ENCODE measurements around the gene PLEKHM1.
"Not testable (repeated sequence)": the region's sequence is repeated elsewhere in the genome, so short reads cannot be mapped to it uniquely, and the experiment has no call there.

DNA sequence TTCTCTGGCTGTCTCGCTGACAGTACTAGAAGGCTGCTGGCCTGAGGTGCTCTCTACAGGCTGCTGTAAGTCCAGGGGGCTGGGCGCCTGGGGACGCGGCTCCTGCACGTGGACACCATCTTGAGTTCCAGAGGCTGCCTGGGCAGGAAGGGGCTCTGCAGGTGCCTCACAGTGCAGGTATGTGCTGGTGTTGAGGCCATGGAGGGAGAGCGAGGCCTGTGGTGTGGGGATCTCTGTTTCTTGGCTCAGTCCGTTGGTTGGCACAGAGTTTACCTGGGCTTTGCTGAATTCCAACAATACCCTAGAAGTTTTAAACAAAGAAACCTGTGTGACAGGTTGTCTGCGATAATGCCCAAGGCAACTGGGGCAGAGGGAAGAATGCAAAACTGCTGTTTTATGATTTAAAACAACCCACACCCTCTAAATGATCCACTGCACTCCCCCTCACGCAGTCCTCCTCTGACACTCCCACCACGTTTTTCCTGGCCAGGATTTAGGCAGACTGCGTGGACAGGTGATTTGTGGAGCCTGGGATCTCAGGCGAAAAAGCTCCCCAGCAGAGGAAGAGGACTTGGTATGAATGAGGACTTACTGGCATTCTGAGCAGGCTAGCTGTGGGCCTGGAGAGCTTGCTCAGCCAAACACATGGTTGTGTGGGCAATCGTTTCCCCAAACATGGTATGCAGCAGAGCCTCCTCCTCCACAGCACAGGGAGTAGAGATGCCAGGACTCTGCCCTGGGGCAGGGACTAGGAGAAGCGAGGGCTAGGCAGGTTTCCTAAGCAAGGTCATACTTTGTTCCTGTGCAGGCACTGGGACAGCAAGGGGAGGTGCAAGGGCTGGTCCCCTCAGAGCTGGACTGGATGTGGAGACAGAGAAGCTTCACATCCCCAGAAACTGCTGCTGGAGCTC, 22.0 kb downstream of the PLEKHM1 start:
- TF ChIP-seq EZH2phosphoT487 (IDR thresholded peaks at IDR 0.05; ENCODE audit: insufficient read depth, low read depth); EZH2 (IDR thresholded peaks at IDR 0.05; ENCODE audit: insufficient read depth, poor library complexity, severe bottlenecking): not testable (repeated sequence)

Data from GM23248 (cell line).